H1 (cell line): ENCODE results near the gene COL28A1. TPM values are rescaled to one million over a fixed set of nuclear protein-coding genes. Genes with fewer than 3 reads are reported as not detected.

Source experiments
- BACH1 ChIP-seq: IDR thresholded peaks from 2 replicates; pipeline ENCODE4 v1.6.1; 2012; ENCODE audit warnings: low read length, improper control_type of control experiment
- CBX8 ChIP-seq: fragments of 300-800, 300-1000 bp; sonication (generic); IDR thresholded peaks from 2 replicates; pipeline ENCODE4 v1.7.1; 2016; ENCODE audit warnings: low read depth, low read length, borderline replicate concordance
- CHD2 ChIP-seq: IDR thresholded peaks from 2 replicates; pipeline ENCODE4 v1.6.1; 2012; ENCODE audit warnings: low read length, improper control_type of control experiment
- EZH2 ChIP-seq: fragments of 200-600 bp; sonication (generic); IDR thresholded peaks from 2 replicates; pipeline ENCODE4 v1.7.1; 2012; ENCODE audit warnings: low read depth, mild to moderate bottlenecking, moderate library complexity, low read length, inconsistent platforms; ENCODE audit not compliant: severe bottlenecking
- HDAC2 ChIP-seq, 2 experiments: fragments of 300-600 bp in 1 of 2; sonication (generic) in 1 of 2; IDR thresholded peaks; 2 replicates each; pipeline ENCODE4 v1.6.1; 2011 to 2012; ENCODE audit warnings: low read depth in 2 of 2, low read length in 2 of 2, mild to moderate bottlenecking in 2 of 2, moderate library complexity in 2 of 2, borderline replicate concordance in 1 of 2, inconsistent platforms in 1 of 2
- JUN ChIP-seq: IDR thresholded peaks from 2 replicates; pipeline ENCODE4 v1.6.1; 2011; ENCODE audit warnings: low read depth, mild to moderate bottlenecking, improper control_type of control experiment, low read length
- SP4 ChIP-seq: IDR thresholded peaks from 2 replicates; pipeline ENCODE4 v1.6.1; 2012; ENCODE audit warnings: low read length, inconsistent platforms
- TAF1 ChIP-seq: IDR thresholded peaks from 2 replicates; pipeline ENCODE4 v1.6.1; 2011; ENCODE audit warnings: mild to moderate bottlenecking, low read depth, low read length
- TBP ChIP-seq: IDR thresholded peaks from 2 replicates; pipeline ENCODE4 v1.6.1; 2011; ENCODE audit warnings: low read depth, low read length, improper control_type of control experiment
- TCF12 ChIP-seq: IDR thresholded peaks from 2 replicates; pipeline ENCODE4 v1.6.1; 2011; ENCODE audit warnings: low read depth, mild to moderate bottlenecking, low read length
- polyA plus RNA-seq, 7 experiments: library from polyadenylated mRNA; depleted of rRNA in 3 of 7; stranded (reverse) in 5 of 7; unstranded in 2 of 7; fragments of >200 nt in 5 of 7; fragments of 200-250 nt in 2 of 7; gene quantifications; 1 replicate in 5 of 7; 2 replicates in 1 of 7; 4 replicates in 1 of 7; pipeline versions ENCODE4 v1.2.1 to v1.2.3, GENCODE V29; 2011 to 2013; ENCODE audit warnings: missing spikeins in 2 of 7, mixed read lengths in 2 of 7
- total RNA-seq: library from RNA; stranded (reverse); fragmentation: NEBNext Ultra II Directional; extraction: Animal tissue kit (Norgen Biotek cat#: 25700); gene quantifications from 2 replicates; pipeline ENCODE4 v1.2.1, GENCODE V29; 2021
- TF ChIP-seq, protein P1 (sequence below): IDR thresholded peaks from 2 replicates; pipeline ENCODE4 v1.6.1; 2011; ENCODE audit warnings: low read length, improper control_type of control experiment

Gene COL28A1
- total and polyA plus RNA-seq, 2 of the 8 experiments (the other 6 are each of a cell fraction or from before 2014, with no cell fraction given), result 0.22 to 0.38 TPM

DNA sequence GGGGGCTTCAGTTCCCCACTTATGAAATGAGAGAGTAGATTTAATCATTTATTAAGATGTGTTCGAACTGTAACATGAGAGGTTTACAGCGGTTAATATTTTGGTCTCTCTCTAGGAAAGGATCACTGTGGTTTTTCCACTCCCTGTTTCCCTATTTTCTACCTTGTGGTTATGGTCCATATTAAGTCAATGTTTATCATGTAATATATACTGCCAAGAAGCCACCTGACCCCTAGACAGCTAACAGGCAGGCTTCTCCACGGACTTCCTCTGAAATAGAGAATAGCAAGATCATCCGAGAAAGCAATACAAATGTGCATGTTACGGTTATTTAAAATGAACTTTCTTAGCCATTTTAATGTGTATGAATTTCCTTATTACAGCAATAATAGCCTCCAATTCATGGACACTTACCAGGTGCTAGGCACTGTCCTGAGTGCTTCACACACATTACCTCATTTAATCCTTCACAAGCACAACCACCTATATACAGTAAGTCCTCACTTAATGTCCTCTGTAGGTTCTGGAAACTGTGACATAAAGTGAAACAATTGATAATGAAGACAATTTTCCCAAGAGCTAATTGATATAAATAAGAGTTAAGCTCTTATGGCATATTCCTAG, 835 bp upstream of the COL28A1 start (continued):
- TF ChIP-seq, protein P1, sequence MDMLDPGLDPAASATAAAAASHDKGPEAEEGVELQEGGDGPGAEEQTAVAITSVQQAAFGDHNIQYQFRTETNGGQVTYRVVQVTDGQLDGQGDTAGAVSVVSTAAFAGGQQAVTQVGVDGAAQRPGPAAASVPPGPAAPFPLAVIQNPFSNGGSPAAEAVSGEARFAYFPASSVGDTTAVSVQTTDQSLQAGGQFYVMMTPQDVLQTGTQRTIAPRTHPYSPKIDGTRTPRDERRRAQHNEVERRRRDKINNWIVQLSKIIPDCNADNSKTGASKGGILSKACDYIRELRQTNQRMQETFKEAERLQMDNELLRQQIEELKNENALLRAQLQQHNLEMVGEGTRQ, result no peak
- TF ChIP-seq TCF12, result no peak
- no peak for TF ChIP-seq JUN
- TF ChIP-seq TBP, result no peak
- no peak for TF ChIP-seq SP4
- no peak for TF ChIP-seq EZH2
- no peak for TF ChIP-seq TAF1
- no peak for TF ChIP-seq CHD2
- no peak for TF ChIP-seq BACH1
- TF ChIP-seq CBX8, result no peak
- no peak for TF ChIP-seq HDAC2 (IDR thresholded peaks at IDR 0.05; ENCODE audit: borderline replicate concordance in 1 of 2, low read depth in 2 of 2, low read length in 2 of 2)
